Natural killer cell (primary cell): ENCODE results near the gene CLASP1. TPM values are rescaled to one million over a fixed set of nuclear protein-coding genes. Genes with fewer than 3 reads are reported as not detected.

ENCODE experiments used
- ATAC-seq, 3 donors: fragments of 150-1000 bp in 2 of 3; fragments of 200-7000 bp in 1 of 3; cut with Tn5 transposase; 1 replicate in 1 of 3; 2 replicates in 2 of 3; pipeline ENCODE4 v1.10.0; 2021; ENCODE audit warnings: mild to moderate bottlenecking in 2 of 3, moderate library complexity in 2 of 3
- DNase-seq, 2 donors: peaks; one replicate each; pipeline versions ENCODE4 v3.0.0 to v3.0.0-alpha.2; 2013 to 2021; ENCODE audit warnings: mixed read lengths in 1 of 2
- H3K27ac ChIP-seq: one replicate; pipeline ENCODE4 v1.5.1; 2013; ENCODE audit warnings: mild to moderate bottlenecking, low read length
- H3K27me3 ChIP-seq: one replicate; pipeline ENCODE4 v1.6.1; 2013; ENCODE audit warnings: low read length; ENCODE audit not compliant: control insufficient read depth, insufficient read depth
- H3K36me3 ChIP-seq: one replicate; pipeline ENCODE4 v1.6.1; 2013; ENCODE audit warnings: low read length; ENCODE audit not compliant: control insufficient read depth, insufficient read depth
- H3K4me1 ChIP-seq: one replicate; pipeline ENCODE4 v1.6.1; 2013; ENCODE audit warnings: low read length; ENCODE audit not compliant: control insufficient read depth, insufficient read depth
- H3K4me3 ChIP-seq: one replicate; pipeline ENCODE4 v1.5.1; 2013; ENCODE audit warnings: low read length
- H3K9me3 ChIP-seq: one replicate; pipeline ENCODE4 v1.6.1; 2013; ENCODE audit warnings: low read length; ENCODE audit not compliant: control insufficient read depth, insufficient read depth
- H3K27ac Mint-ChIP-seq, 2 donors: one replicate each; pipeline ENCODE4 v1.8.0; 2022; ENCODE audit warnings: mild to moderate bottlenecking in 2 of 2, mixed read lengths in 2 of 2, moderate library complexity in 1 of 2
- H3K27me3 Mint-ChIP-seq, 2 donors: one replicate each; pipeline ENCODE4 v1.8.0; 2022; ENCODE audit warnings: low read depth in 2 of 2, mixed read lengths in 2 of 2
- H3K36me3 Mint-ChIP-seq: one replicate; pipeline ENCODE4 v1.8.0; 2022; ENCODE audit warnings: mixed read lengths
- H3K4me1 Mint-ChIP-seq, 2 donors: one replicate each; pipeline ENCODE4 v1.8.0; 2022; ENCODE audit warnings: mixed read lengths in 2 of 2
- H3K4me3 Mint-ChIP-seq: one replicate; pipeline ENCODE4 v1.8.0; 2022; ENCODE audit warnings: mild to moderate bottlenecking, moderate library complexity, mixed read lengths
- H3K9me3 Mint-ChIP-seq, 2 donors: one replicate each; pipeline ENCODE4 v1.8.0; 2022; ENCODE audit warnings: mixed read lengths in 2 of 2
- WGBS: methylation state at CpG from one replicate; pipeline ENCODE4 v1.1.7; 2013; ENCODE audit warnings: missing lambda C conversion rate; ENCODE audit not compliant: insufficient coverage; 5-methylcytosine and 5-hydroxymethylcytosine counted together
- intact Hi-C: fragments of 100-400 bp; cut with micrococcal nuclease; formaldehyde crosslinking; loops from one replicate; pipeline ENCODE4 v1.14.2; 2022
- total RNA-seq, 4 donors: library from RNA; stranded (reverse); fragments of 120-200 nt in 1 of 4; gene quantifications; one replicate each; pipeline versions ENCODE4 v1.2.3 to v1.2.4, GENCODE V29; 2013 to 2022
- TF ChIP-seq, protein P1 (sequence below): fragments of 200-600 bp; IDR thresholded peaks from one replicate; pipeline ENCODE4 v1.8.0; 2022; ENCODE audit warnings: antibody characterized with exemption

Gene CLASP1
- total RNA-seq, 3 donors from 2014 or later (not counting 1 experiment from before 2014, with no cell fraction given): 125 to 142 (median 127) TPM

DNA sequence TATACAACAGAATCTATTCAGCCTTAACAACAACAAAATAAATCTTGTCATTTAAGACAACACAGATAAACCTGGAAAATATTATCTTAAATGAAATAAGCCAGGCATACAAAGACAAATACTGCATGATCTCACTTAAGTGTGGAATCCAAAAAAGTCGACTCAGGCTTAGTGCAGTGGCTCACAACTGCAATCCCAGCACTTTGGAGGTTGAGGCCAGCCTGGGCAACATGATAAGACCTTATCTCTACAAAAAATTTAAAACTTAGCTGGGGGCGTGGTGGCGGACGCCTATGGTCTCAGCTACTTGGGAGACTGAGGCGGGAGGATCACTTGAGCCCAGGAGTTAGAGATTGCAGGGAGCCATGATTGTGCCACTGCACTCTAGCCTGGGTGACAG, 193.8 kb downstream of the CLASP1 start:
- TF ChIP-seq, protein P1, sequence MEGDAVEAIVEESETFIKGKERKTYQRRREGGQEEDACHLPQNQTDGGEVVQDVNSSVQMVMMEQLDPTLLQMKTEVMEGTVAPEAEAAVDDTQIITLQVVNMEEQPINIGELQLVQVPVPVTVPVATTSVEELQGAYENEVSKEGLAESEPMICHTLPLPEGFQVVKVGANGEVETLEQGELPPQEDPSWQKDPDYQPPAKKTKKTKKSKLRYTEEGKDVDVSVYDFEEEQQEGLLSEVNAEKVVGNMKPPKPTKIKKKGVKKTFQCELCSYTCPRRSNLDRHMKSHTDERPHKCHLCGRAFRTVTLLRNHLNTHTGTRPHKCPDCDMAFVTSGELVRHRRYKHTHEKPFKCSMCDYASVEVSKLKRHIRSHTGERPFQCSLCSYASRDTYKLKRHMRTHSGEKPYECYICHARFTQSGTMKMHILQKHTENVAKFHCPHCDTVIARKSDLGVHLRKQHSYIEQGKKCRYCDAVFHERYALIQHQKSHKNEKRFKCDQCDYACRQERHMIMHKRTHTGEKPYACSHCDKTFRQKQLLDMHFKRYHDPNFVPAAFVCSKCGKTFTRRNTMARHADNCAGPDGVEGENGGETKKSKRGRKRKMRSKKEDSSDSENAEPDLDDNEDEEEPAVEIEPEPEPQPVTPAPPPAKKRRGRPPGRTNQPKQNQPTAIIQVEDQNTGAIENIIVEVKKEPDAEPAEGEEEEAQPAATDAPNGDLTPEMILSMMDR: no peak
- DNase-seq: no peak
- Histone ChIP-seq H3K27ac (no peak overlapping the region), H3K27me3 (no peaks in the 10 kb centered on the region), H3K9me3 (no peaks in the 10 kb centered on the region), H3K4me3 (no peak overlapping the region), H3K4me1 (no peaks in the 10 kb centered on the region), H3K36me3 (peaks cover 82% of the 10 kb centered on the region)
- ATAC-seq: no peak
- Mint-ChIP-seq H3K4me1 (peaks cover 0 to 5% of the 10 kb centered on the region in 2 donors), H3K27ac (peak overlapping the region in 1 of 2 donors; percentile 1), H3K36me3 (peaks cover 15% of the 10 kb centered on the region), H3K4me3 (no peak overlapping the region), H3K9me3 (no peaks in the 10 kb centered on the region), H3K27me3 (no peaks in the 10 kb centered on the region)
- intact Hi-C loops: no loop called here
- 98% methylated on average over 5 of the region's 5 CpGs for WGBS

DNA sequence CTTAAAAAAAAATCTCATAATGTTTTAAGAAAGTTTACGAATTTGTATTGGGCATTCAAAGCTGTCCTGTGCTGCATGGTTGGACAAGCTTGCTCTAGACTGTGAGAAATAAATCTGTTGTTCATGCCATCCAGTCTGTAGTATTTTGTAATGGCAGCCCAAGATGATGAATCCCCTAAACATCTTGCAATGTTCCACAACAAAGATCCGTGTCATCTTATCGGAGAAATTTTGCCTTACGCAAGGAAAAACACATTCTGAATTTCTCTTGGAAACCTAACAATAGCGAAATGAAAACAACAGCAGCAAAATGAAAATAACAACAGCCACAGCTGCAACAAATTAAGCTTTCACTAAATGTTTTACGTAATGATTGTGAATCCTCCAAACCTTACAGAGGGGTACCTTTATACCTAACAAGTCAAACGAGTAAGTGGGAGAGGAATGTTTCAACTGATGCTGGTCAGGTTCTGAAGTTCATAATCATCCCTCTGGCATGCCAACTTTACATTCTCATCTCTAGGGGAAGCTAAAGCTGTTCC, 194.6 kb downstream of the CLASP1 start:
- DNase-seq (no peak), ATAC-seq (no peak)
- Mint-ChIP-seq H3K27me3 (no peaks in the 10 kb centered on the region), H3K27ac (peak overlapping the region in 1 of 2 donors; percentile 1), H3K4me3 (no peak overlapping the region), H3K36me3 (peaks cover 14% of the 10 kb centered on the region), H3K4me1 (peaks cover 0 to 5% of the 10 kb centered on the region in 2 donors), H3K9me3 (no peaks in the 10 kb centered on the region)
- WGBS: 98% methylated on average over 5 of the region's 7 CpGs
- no peaks in the 10 kb centered on the region for H3K27me3 ChIP-seq
- H3K4me3 ChIP-seq: no peak overlapping the region
- no peak overlapping the region for H3K27ac ChIP-seq
- peaks cover 79% of the 10 kb centered on the region for H3K36me3 ChIP-seq
- no peaks in the 10 kb centered on the region for H3K9me3 ChIP-seq
- TF ChIP-seq, protein P1: no peak
- H3K4me1 ChIP-seq: no peaks in the 10 kb centered on the region
- intact Hi-C loops: no loop called here

DNA sequence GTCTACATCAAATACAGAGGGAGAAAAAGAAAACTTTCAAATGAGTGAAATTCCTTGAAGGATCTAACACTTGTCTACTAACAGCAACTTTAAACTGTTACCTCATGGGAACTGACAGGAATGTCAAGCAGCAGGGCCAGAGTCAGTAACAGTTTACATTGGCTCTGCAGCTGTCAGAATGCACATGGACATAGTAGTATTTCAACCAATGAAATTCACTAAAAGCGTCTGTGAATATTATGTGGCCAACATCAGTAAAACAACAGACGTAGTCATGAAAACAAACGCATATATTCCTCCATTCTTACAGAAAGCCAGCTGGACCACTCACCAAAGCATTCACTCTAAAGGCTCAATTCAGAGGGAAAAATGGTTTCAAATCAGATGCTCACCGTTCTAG, 197.9 kb downstream of the CLASP1 start:
- ATAC-seq: no peak
- TF ChIP-seq, protein P1: no peak
- Histone ChIP-seq H3K9me3 (no peaks in the 10 kb centered on the region), H3K4me1 (no peaks in the 10 kb centered on the region), H3K27me3 (no peaks in the 10 kb centered on the region), H3K27ac (no peak overlapping the region), H3K4me3 (no peak overlapping the region), H3K36me3 (peaks cover 82% of the 10 kb centered on the region)
- Mint-ChIP-seq H3K9me3 (no peaks in the 10 kb centered on the region), H3K4me1 (peaks cover 0 to 4% of the 10 kb centered on the region in 2 donors), H3K27ac (peak overlapping the region in 1 of 2 donors; percentile 9), H3K36me3 (peaks cover 34% of the 10 kb centered on the region), H3K27me3 (no peaks in the 10 kb centered on the region), H3K4me3 (no peak overlapping the region)
- WGBS: 97% methylated on average over 4 of the region's 4 CpGs
- no peak for DNase-seq
- intact Hi-C loops: no loop called here

DNA sequence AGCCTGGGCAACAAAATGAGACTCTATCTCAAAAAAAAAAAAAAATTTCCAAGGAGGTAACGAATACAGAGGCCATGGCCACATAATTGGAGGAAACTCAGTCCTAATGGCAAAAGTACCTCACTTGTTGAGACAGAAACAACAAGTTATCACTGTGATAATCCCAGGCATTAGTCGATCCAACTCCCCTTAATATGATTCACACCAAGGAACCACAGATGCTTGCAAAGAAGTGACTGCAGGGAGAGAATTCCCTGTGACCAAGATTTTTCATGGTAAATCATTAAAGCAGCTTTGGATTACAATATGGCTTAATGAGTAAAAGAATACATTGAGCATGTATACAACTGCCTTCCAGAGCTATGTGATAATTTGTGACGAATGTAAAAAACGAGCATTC, 199.0 kb downstream of the CLASP1 start:
- H3K36me3 Mint-ChIP-seq: peaks cover 36% of the 10 kb centered on the region
- no peaks in the 10 kb centered on the region for H3K9me3 Mint-ChIP-seq
- no peak overlapping the region for H3K27ac Mint-ChIP-seq

More for the DNA sequence above, 199.0 kb downstream of the CLASP1 start:
- Histone ChIP-seq H3K9me3 (no peaks in the 10 kb centered on the region), H3K4me3 (no peak overlapping the region), H3K36me3 (peaks cover 84% of the 10 kb centered on the region), H3K27me3 (no peaks in the 10 kb centered on the region), H3K27ac (no peak overlapping the region), H3K4me1 (no peaks in the 10 kb centered on the region)
- 92% methylated on average over 2 of the region's 4 CpGs for WGBS
- ATAC-seq (no peak), DNase-seq (no peak)
- Mint-ChIP-seq H3K27me3 (no peaks in the 10 kb centered on the region), H3K4me3 (no peak overlapping the region), H3K4me1 (no peaks in the 10 kb centered on the region)
- intact Hi-C loops: no loop called here
- TF ChIP-seq, protein P1: no peak
